ENCODE measurements around the gene PABPN1.
A peak's percentile ranks its signal among the peaks of the same experiment; 100 is the strongest.
"Not testable (repeated sequence)": the region's sequence is repeated elsewhere in the genome, so short reads cannot be mapped to it uniquely, and the experiment has no call there.

Gene PABPN1, protein sequence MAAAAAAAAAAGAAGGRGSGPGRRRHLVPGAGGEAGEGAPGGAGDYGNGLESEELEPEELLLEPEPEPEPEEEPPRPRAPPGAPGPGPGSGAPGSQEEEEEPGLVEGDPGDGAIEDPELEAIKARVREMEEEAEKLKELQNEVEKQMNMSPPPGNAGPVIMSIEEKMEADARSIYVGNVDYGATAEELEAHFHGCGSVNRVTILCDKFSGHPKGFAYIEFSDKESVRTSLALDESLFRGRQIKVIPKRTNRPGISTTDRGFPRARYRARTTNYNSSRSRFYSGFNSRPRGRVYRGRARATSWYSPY

DNA sequence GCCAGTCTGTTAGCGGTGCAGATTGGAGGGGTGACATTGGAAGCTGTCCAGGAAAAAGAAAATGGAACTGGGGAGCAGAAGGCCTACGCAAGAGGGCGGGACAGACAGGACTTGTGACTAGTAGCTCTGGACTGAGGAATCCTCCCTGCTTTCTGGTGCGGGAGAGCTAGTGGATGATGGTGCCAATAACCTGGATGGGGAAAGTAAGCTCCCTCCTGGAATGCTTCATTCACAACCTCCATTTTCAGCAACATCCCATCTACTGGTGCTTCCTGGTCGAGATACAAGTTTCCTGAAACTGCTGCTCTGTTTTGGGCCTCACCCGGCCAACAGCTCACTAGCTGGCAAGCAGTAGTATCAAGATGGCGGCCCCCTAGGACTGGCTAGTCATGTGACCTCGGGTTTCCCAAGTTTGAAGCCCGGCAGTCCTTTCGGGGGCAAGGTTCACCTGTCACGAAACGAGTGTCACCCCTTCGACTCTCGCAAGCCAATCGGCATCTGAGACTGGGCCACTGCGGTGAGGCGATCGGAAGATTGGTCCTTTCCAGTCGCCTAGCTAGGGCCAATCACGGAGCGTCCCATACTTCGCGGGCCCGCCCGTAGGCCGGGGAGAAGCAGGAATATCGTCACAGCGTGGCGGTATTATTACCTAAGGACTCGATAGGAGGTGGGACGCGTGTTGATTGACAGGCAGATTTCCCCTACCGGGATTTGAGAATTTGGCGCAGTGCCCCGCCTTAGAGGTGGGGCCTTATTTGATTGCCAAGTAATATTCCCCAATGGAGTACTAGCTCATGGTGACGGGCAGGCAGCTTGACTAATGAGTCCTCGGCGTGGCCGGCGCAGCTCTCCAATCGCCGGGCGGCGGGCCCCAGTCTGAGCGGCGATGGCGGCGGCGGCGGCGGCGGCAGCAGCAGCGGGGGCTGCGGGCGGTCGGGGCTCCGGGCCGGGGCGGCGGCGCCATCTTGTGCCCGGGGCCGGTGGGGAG, at the start of gene PABPN1:
TSS of gene PABPN1 (plus strand) at position 874 of the 988 bp plus-strand sequence. CDS start at position 887, 13 bp downstream.
- peak; percentile 99 for DNase-seq (ENCODE audit: low read depth, low spot score)

DNA sequence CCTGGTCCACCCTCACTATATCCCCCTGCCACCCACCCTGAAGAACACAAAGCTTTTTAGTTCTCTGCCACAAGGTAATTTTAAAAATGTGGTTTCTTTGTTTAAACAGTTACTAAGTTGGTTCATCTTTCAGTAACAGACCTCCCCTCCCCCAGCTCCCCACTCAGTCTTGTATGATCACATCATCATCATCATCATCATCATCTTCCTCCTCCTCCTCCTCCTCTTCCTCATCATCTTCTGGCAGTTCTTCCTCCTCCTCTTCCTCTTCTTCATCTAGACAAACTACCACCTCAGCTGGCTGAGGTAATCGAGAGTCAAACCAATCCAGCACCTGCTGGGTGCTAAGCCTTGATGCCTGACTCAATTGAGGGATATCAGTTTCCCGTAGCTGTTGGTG, 45.8 kb upstream of the PABPN1 start:
- no peak for DNase-seq (ENCODE audit: low read depth, low spot score)

DNA sequence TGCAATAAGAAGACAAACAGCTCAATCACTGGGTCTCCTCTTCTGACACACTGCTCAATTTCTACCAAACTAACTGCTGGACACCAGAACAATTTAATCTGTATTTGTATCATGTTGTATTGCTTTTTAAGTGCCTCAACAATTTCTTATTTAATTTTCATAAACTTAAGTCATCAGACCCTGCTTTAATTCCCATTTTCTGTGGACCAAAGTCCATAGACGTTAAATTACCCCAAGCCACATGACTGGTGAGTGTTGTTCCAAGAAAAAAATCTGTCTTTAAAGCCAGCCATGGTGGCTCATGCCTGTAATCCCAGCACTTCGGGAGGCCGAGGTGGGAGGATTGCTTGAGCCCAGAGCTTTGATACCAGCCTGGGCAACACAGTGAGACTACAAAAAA, 44.1 kb upstream of the PABPN1 start:
- no peak for DNase-seq (ENCODE audit: low read depth, low spot score)

DNA sequence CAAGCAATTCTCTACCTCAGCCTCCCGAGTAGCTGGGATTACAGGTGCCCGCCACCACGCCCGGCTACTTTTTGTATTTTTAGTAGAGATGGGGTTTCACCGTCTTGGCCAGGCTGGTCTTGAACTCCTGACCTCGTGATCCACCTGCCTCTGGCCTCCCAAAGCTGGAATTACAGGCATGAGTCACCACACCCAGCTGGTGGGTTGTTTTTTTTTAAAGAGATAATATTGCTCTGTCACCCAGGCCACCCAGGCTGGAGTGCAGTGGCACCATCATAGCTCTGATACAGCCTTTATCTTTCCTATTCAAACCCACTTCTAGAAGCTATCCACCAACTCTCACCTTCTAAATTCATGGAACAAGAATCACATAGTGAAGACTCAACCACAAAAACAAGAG, 43.3 kb upstream of the PABPN1 start:
- DNase-seq (ENCODE audit: low read depth, low spot score) = not testable (repeated sequence)

DNA sequence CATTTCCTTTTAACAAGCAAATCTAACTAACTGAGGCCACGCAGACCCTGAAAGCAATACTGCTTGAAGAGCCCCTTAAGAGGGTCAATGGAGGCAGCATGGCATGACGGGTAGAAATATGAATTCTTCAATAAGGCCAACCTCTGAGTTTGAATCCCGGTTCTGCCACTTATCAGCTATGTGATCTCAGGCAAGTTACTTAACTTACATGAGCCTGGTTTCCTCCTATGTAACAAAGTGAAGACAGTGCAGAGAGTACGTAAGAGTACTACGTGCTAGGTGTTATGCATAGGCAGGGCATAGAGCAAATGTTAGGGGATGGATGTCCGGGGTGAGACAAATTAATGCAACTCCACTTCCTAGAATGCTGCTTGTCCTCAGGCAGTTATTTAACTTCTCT, 40.0 kb upstream of the PABPN1 start:
- no peak for DNase-seq (ENCODE audit: low read depth, low spot score)

DNA sequence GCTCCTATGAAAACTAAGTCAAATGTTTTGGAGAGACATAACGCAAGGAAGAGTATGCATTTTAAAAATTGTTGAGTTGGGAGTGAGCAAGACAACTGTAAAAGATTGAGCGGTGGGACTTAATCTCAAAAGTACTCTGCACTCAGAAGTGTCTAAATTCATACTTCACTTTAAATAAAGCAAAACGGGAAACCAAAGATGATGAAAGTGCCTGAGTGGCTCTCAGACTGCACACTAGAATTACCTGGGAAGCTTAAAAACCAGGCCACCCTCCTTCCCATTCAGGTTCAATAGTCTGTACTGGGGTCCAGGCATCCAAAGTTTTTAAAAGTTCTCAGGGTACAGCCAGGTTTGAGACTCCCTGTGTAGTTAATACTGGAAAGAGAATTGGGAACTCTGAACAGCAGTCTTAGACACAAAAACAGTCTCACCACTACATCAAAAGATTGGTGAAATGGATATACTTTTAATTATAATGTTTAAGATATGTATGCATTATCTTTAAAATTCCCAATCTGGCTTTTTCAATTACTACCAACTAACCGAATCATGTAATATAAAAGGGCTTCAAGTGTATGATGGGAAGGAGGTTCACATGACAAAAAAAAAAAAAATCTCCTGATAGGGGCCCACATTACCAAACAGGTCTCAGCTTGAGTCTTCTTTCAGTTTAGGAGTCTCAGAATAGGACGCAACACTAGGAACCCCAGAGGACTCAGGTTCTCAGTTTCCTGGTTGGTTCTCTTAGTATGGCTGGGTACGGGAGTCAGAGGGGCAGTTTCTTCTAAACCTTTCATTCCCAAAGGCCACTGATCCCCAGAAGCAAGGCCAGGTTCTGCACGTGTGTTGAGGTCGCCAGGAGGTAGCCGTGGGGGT, 36.4 kb upstream of the PABPN1 start:
- DNase-seq (ENCODE audit: low read depth, low spot score) = no peak

DNA sequence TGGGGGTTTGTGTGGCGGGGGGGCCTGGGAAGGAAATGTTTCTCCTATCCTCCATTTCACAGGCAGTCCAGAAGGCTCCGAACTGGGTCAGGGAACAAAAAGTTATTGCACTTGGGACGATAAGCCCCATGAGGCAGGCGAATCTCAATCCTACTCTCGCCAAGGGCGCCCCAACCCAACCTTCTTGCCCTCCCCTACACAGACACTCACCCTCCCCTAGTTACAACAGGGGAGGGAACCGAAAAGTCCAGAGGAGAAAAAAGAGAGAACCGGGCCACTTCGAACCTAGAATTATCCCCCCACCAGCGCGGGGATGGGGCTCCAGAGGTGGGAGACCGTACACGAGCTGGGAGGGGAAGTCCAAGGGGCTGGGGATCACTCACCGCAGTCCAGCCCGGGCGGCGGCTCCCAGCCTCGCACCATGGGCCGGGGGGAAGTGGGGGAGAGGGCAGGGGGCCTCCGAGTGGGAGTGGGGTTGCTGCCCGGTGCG, 35.7 kb upstream of the PABPN1 start:
- no peak for DNase-seq (ENCODE audit: low read depth, low spot score)

DNA sequence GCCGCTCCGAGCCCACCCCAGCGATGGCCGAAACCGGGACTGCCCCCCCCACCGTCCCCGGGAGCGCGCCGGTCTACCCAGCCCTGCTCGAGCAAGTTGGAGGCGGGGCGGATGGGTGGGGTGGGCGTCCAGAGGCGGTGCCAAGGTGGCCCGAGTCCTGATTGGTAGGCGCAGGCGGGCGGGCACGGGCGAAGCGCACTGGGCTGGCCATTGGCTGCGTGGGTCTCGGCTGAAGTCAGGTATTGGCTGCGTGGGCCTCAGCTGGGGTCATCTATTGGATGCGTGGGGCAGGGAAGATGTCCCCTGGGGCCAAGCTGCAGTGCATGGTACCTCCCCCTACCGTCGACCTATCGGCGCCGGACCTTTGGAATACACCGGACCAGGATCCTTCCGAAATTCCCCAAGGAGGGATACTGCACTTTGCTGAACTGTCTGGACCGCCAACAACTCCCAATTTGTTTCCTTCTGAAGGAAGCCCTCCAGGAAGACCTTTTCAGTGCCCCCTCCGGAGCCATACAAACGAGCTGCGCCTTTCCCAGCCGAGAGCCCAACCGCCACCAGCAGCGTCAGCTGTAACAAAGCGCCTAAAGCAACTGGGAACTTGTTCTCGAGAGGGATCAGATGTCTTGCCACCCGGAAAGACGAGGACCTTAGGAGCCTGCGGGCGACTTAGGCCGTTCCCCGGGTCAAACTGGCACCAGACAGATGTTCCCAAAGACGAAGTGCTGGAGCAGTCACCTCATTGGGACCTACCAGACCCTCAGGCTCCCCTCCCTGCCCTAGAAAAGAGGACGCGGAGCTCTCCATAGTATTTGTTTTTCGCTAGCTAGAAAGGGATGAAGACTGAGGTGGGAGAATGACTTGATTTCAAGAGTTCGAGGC, 35.0 kb upstream of the PABPN1 start, which contains the start of gene HOMEZ:
TSS of gene HOMEZ (minus strand) at position 113 of the 882 bp plus-strand sequence. CDS start 180 bp downstream, outside the sequence.
- DNase-seq (ENCODE audit: low read depth, low spot score) = peak; percentile 95

DNA sequence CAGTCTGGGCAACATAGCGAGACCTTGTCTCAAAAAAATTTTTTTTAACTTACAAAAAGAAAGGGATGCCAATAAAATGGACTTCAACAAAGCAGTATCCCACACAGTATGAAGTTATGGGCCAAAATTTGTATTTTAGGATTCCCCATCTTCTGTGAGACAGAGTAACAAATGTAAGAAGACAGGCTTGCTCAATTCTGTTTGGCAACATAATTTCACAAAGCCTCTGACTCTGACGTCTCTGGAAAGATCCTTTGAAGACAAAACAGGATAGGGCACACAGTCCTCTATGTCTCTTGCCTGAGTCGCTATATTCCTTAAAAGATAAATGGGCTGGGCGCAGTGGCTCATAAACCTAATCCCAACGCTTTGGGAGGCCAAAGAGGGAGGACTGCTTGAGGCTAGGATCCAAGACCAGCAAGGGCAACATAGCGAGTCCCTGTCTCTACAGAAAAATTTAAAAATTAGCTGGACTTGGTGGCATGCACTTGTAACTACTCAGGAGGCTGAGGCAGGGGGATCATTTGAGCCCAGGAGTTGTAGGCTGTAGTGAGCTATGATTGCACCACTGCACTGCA, 34.3 kb upstream of the PABPN1 start:
- DNase-seq (ENCODE audit: low read depth, low spot score) = no peak

DNA sequence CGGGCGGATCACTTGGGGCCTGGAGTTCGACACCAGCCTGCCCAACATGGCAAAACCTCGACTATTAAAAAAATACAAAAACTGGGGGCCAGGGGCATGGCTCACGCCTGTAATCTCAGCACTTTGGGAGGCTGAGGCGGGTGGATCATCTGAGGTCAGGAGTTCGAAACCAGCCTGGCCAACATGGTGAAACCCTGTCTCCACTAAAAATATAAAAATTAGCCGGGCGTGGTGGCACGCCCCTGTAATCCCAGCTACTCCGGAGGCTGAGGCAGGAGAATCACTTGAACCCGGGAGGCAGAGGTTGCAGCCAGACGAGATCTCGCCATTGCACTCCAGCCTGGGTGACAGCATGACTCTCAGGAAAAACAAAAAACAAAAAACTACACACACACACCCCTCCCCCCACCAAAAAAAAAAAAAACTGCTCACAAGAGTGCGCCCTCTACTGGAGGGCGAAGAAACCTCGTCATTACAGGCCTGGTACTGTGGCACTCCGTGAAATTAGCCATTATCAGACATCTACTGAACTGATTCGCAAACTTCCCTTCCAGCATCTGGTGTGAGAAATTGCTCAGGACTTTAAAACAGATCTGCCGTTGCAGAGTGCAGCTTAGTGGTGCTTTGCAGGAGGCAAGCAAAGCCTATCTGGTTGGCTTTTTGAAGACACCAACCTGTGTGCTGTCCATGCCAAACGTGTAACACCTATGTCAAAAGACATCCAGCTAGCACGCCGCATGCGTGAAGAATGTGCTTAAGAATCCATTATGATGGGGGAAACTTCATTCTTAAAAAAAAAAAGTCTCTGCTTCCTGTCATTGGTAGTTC, 26.3 kb upstream of the PABPN1 start:
- DNase-seq (ENCODE audit: low read depth, low spot score) = no peak

DNA sequence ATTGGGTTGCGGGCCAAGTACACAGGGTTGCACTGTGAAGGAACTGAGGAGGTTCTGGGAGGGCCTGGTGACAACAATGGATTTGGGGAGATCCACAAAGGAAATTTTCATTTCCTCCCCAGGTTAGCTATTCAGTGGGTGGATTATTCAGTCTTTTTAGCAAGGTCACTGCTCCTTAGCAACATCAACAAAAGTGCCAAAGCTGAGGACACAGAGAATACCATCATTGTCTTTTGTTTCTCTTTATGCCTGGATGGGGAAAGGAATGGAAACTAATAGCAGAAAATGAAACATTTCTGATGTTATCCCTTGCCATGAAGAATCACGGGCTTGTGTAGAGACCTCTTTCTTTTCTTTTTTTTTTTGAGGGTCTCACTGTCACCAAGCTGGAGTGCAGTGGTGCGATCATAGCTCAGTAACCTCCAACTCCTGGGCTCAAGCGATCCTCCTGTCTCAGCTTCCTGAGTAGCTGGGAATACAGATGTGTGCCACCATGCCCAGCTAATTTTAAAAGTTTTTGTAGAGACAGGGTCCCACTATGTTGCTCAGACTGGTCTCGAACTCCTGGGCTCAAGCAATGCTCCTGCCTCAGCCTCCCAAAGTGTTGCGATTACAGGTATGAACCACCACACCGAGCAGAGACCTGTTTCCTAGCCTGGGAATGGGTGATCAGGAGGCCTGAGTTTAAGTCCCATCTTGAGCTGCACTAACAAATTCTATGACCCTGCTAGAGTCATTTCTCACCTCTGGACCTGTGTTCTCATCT, 25.1 kb upstream of the PABPN1 start:
- no peak for DNase-seq (ENCODE audit: low read depth, low spot score)

DNA sequence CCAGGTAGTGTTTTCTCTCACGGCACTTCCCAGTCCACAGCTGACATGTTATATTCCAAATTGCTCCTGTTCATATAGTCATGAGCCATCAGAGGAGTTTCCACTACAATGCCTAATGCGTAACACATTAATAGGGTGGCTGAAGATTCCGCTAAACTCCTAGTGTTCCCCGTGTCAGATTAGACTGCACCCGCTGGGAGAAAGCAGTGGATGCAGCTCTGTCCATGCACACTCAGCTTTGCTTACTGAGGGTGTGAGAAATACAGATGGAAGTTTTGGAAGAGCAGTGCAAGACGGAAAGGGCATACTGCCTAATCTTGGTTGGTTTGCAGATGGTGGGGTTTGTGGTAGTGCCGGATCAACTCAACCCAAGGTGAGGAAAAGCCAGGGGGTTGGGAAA, 24.2 kb upstream of the PABPN1 start:
- DNase-seq (ENCODE audit: low read depth, low spot score) = no peak

DNA sequence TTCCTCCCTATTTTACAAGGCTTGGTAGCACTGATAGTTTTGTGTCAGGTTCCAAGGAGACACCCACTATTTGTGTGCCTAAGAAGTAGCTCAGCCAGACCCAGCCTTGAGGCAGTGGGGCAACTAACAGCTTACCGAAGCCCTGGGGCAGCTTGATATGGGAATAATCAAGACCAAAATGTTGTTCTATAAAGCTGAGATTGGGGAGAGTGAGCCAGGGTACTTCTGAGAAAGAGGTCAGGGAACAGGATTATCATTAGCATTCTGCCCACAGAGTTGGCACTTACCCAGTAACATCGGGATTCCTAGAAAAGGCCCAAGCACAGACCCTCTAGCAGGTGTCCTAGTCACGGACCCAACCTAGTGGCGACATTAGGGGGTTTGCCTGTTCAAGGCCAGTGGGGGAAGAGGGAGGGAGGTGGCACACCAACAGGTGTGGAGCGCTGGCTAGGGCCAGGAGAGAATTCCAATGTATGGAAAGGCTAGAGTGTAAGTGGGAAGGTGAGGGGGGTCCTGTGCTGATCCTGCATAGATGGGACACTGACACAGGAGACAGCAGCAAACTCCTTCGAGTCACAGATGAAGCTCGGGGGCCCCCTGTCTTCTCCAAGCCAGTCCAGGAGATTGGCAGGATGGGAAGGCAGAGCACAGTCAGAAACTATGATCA, 23.5 kb upstream of the PABPN1 start:
- DNase-seq (ENCODE audit: low read depth, low spot score) = no peak

DNA sequence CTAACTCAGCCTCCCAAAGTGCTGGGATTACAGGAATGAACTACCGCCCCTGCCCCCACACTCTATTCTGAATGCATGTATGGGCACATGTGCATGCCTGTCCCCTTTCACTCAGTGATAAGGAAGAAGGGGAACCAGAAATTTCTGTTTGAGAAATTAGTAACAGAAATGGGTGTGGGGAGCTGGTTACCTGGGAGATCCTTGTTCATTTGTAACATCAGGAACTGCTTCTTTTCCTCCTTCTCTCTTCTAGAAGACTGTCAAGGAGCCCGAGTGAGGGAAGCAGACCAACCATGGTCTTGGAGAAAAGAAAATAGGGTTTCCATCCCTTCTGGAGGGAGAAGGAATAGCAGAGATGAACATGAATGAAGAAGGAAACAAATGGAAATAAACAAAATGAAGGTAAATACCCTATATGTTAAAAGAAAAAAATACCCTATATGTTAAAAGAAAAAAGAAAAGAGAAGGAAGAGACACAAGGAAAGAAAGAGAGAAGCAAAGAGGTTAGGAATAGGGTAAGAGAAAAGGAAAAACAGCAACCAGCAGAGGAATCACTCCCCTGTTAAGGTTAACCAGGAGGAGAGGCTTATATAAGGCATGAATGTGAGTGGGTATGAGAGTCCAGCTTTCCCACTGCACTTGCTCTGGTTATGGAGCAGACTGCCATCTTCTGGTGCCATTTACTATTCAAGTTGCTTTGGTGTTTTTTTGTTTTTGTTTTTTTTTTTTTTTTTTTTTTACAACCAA, 21.9 kb upstream of the PABPN1 start:
- no peak for DNase-seq (ENCODE audit: low read depth, low spot score)

DNA sequence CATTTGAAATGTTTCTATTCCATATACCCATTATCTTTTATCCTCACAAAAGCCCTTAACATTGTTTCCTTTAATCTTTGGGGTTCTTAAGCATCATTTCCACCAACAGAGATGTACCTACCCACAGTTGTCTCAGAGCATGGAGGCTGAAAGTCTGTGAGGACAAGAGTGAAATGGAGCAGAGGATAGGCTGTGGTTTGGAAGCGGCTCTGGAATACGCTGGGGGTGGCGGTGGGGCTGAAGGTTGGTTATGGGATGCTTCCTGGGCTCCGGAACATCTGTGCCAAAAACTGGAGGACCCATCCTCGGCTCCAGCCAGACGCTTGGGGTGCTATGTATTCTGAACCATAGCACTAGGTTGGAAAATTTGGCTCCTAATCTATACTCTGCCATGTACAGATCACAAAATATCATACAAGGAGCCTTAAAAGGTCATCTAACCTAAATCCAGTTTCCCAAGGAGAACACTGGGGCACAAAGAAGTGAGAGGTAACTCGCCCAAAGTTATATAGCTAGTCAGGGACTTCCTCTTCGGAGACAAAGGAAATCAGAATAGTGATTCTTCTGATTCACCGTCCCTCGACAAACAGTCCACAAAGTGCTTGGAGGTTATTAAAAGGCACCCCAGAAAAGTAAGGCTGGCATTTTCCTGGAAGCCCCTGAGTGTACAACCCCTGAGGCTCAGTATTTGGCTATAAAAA, 21.1 kb upstream of the PABPN1 start:
- no peak for DNase-seq (ENCODE audit: low read depth, low spot score)

DNA sequence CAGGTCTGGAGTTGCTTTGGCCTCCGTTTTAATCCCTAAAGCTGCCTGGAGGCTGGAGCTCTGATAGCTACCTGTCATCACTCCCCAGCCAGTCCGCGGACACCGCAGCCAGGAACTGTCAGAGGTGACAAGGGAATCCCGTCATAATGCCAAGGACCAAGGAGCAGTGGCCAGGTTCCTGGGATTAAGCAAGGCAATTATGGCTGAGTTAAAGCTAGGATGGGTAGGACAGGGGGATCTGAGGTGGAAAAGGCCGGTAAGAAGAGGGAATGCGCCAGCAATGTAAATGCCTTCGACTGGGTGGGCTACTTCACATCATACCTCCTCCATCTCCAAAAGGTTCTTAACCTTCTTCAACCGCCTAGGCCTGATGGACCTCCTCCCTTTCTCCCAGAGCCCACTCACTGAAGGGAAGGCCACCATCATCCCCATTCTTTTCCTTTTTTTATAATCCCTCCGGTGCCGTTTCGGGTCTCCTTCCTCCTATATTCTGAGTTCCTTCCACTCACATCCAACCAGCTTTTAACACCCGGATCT, 20.5 kb upstream of the PABPN1 start:
- no peak for DNase-seq (ENCODE audit: low read depth, low spot score)
